Measurements from ENCODE around the gene CHTF8.
"Not testable (repeated sequence)": the region's sequence is repeated elsewhere in the genome, so short reads cannot be mapped to it uniquely, and the experiment has no call there.

The CHTF8 gene

GRCh38 chr16:69138608-69139007, 6.2 kb upstream of the CHTF8 start:
- DNase-seq (ENCODE audit: low read depth), result no peak

GRCh38 chr16:69133373-69133954, 1.1 kb upstream of the CHTF8 start:
- DNase-seq (ENCODE audit: low read depth), result no peak

- peak; percentile 64 for DNase-seq (ENCODE audit: low read depth)
Observed at GRCh38 chr16:69131839-69132423, 457 bp downstream of the CHTF8 start.

- no peak for DNase-seq (ENCODE audit: low read depth)
Observed at GRCh38 chr16:69131167-69131838, 1.1 kb downstream of the CHTF8 start.

GRCh38 chr16:69130461-69130860, 1.9 kb downstream of the CHTF8 start:
- DNase-seq (ENCODE audit: low read depth), result no peak

- no peak for DNase-seq (ENCODE audit: low read depth)
Observed at GRCh38 chr16:69127966-69128510, 4.3 kb downstream of the CHTF8 start.

GRCh38 chr16:69126801-69127200, 5.6 kb downstream of the CHTF8 start:
- DNase-seq (ENCODE audit: low read depth), result not testable (repeated sequence)

- DNase-seq (ENCODE audit: low read depth), result no peak
Observed at GRCh38 chr16:69126221-69126620, 6.2 kb downstream of the CHTF8 start.

GRCh38 chr16:69124961-69125360, 7.4 kb downstream of the CHTF8 start:
- DNase-seq (ENCODE audit: low read depth), result not testable (repeated sequence)

GRCh38 chr16:69124406-69124805, 8.0 kb downstream of the CHTF8 start:
- DNase-seq (ENCODE audit: low read depth), result not testable (repeated sequence)

GRCh38 chr16:69123910-69124309, 8.5 kb downstream of the CHTF8 start:
- peak; percentile 56 for DNase-seq (ENCODE audit: low read depth)

- no peak for DNase-seq (ENCODE audit: low read depth)
Observed at GRCh38 chr16:69120096-69120664, 12.2 kb downstream of the CHTF8 start.

- DNase-seq (ENCODE audit: low read depth), result no peak
Observed at GRCh38 chr16:69119536-69119935, 12.9 kb downstream of the CHTF8 start.

GRCh38 chr16:69118994-69119393, 13.4 kb downstream of the CHTF8 start:
- DNase-seq (ENCODE audit: low read depth), result no peak

GRCh38 chr16:69118468-69118867, 13.9 kb downstream of the CHTF8 start:
- no peak for DNase-seq (ENCODE audit: low read depth)

- DNase-seq (ENCODE audit: low read depth), result no peak
Observed at GRCh38 chr16:69116906-69117305, 15.5 kb downstream of the CHTF8 start.

- DNase-seq (ENCODE audit: low read depth), result no peak
Observed at GRCh38 chr16:69116256-69116875, 16.0 kb downstream of the CHTF8 start.

GRCh38 chr16:69115837-69116236, 16.6 kb downstream of the CHTF8 start:
- DNase-seq (ENCODE audit: low read depth), result no peak

GRCh38 chr16:69115361-69115760, 17.0 kb downstream of the CHTF8 start:
- no peak for DNase-seq (ENCODE audit: low read depth)

GRCh38 chr16:69114976-69115355, 17.4 kb downstream of the CHTF8 start:
- DNase-seq (ENCODE audit: low read depth), result no peak

GRCh38 chr16:69114346-69114975, 17.9 kb downstream of the CHTF8 start:
- no peak for DNase-seq (ENCODE audit: low read depth)

GRCh38 chr16:69113216-69113615, 19.2 kb downstream of the CHTF8 start:
- DNase-seq (ENCODE audit: low read depth), result no peak

Measured in fibroblast of the conjunctiva (primary cell).